Measurements from ENCODE around the gene ZNF214. TPM values are rescaled to one million over a fixed set of nuclear protein-coding genes. Genes with fewer than 3 reads are reported as not detected.
"Not testable (repeated sequence)": the region's sequence is repeated elsewhere in the genome, so short reads cannot be mapped to it uniquely, and the experiment has no call there.

ZNF214 gene
- total RNA-seq, 4 donors from 2014 or later: 0.75 to 2.0 (median 1.2) TPM

- H3K9me3 ChIP-seq: no peaks in the 10 kb centered on the region
- no peak for TF ChIP-seq POLR2A (IDR thresholded peaks at IDR 0.05)
- no peak for TF ChIP-seq CTCF (IDR thresholded peaks at IDR 0.05 in 4 of 5, conservative IDR thresholded peaks at IDR 0.05 in 1 of 5)
- no peaks in the 10 kb centered on the region for H3K36me3 ChIP-seq
- no peaks in the 10 kb centered on the region for H3K27me3 ChIP-seq
- H3K4me3 ChIP-seq: no peak overlapping the region
- no peaks in the 10 kb centered on the region for H3K4me1 ChIP-seq
- in situ Hi-C loops (cut with MboI; ENCODE audit: low sequenced_read_pairs in 4 of 4) (no loop called here), intact Hi-C loops (cut with DNase I; ENCODE audit: low total_unique reads) (no loop called here)
- H3K27ac ChIP-seq: no peak overlapping the region
- ATAC-seq: no peak
- no peak for DNase-seq
Measured at GRCh38 chr11:6962141-6962540, 58.0 kb downstream of the ZNF214 start.

- H3K4me1 ChIP-seq; H3K9me3 ChIP-seq; intact Hi-C loops (cut with DNase I; ENCODE audit: low total_unique reads); H3K36me3 ChIP-seq; H3K27me3 ChIP-seq; H3K4me3 ChIP-seq; ATAC-seq; DNase-seq; H3K27ac ChIP-seq; in situ Hi-C loops (cut with MboI; ENCODE audit: low sequenced_read_pairs in 4 of 4): not testable (repeated sequence)
Measured at GRCh38 chr11:6954248-6954647, 65.9 kb downstream of the ZNF214 start.

Other genes with a start within 250 kb of the ZNF214 start
- not detected for gene OR2AG2, start 248.4 kb downstream of the ZNF214 start, total RNA-seq
- not detected for gene OR2AG1, start 237.3 kb downstream of the ZNF214 start, total RNA-seq
- under 1 TPM in 1 of 4 donors, not detected in 3; 0.20 TPM for gene OR6A2, start 220.7 kb downstream of the ZNF214 start, total RNA-seq
- not detected for gene OR10A5, start 174.7 kb downstream of the ZNF214 start, total RNA-seq
- gene OR10A2, start 157.3 kb downstream of the ZNF214 start, total RNA-seq: not detected
- gene OR10A4, start 143.7 kb downstream of the ZNF214 start, total RNA-seq: not detected
- gene OR2D2, start 127.8 kb downstream of the ZNF214 start, total RNA-seq: not detected
- not detected for gene OR2D3, start 99.3 kb downstream of the ZNF214 start, total RNA-seq
- gene ZNF215, start 93.9 kb downstream of the ZNF214 start, total RNA-seq: under 1 TPM in 3 of 4 donors, not detected in 1; 0.36 to 0.44 (median 0.39) TPM
- gene NLRP14, start 133 bp upstream of the ZNF214 start, total RNA-seq: not detected
- gene RBMXL2, start 68.7 kb upstream of the ZNF214 start, total RNA-seq: not detected
- gene SYT9, start 231.6 kb upstream of the ZNF214 start, total RNA-seq: under 1 TPM in 1 of 4 donors, not detected in 3; 0.09 TPM